ENCODE measurements around the gene CREB3L2. TPM values are rescaled to one million over a fixed set of nuclear protein-coding genes. Genes with fewer than 3 reads are reported as not detected.
A peak's percentile ranks its signal among the peaks of the same experiment; 100 is the strongest.

CREB3L2 gene
- total RNA-seq, 1 donor from 2014 or later: 65.9 TPM

GRCh38 chr7:137961200-137962177 lies 40.4 kb downstream of the CREB3L2 start:
- Mint-ChIP-seq H3K27me3 (no peaks in the 10 kb centered on the region), H3K36me3 (ENCODE audit: insufficient read depth) (peaks cover 20% of the 10 kb centered on the region), H3K9me3 (ENCODE audit: low read depth) (peaks cover 6% of the 10 kb centered on the region), H3K4me3 (ENCODE audit: low read depth) (no peak overlapping the region), H3K4me1 (ENCODE audit: low read depth) (peaks cover 34% of the 10 kb centered on the region), H3K27ac (peak overlapping the region; percentile 15)
- DNase-seq (ENCODE audit: low spot score, unreplicated experiment): no peak
- TF ChIP-seq CTCF (IDR thresholded peaks at IDR 0.05; ENCODE audit: unreplicated experiment): no peak

GRCh38 chr7:137960020-137960419 lies 41.9 kb downstream of the CREB3L2 start:
- no peak for TF ChIP-seq CTCF (IDR thresholded peaks at IDR 0.05; ENCODE audit: unreplicated experiment)
- H3K4me1 Mint-ChIP-seq (ENCODE audit: low read depth): peaks cover 39% of the 10 kb centered on the region
- no peak for DNase-seq (ENCODE audit: low spot score, unreplicated experiment)
- H3K4me3 Mint-ChIP-seq (ENCODE audit: low read depth): no peak overlapping the region
- H3K9me3 Mint-ChIP-seq (ENCODE audit: low read depth): peaks cover 6% of the 10 kb centered on the region
- no peaks in the 10 kb centered on the region for H3K27me3 Mint-ChIP-seq
- H3K27ac Mint-ChIP-seq: no peak overlapping the region
- peaks cover 20% of the 10 kb centered on the region for H3K36me3 Mint-ChIP-seq (ENCODE audit: insufficient read depth)

- H3K27ac Mint-ChIP-seq: peak overlapping the region; percentile 60
- H3K4me3 Mint-ChIP-seq (ENCODE audit: low read depth): no peak overlapping the region
- TF ChIP-seq CTCF (IDR thresholded peaks at IDR 0.05; ENCODE audit: unreplicated experiment): no peak
- H3K36me3 Mint-ChIP-seq (ENCODE audit: insufficient read depth): peaks cover 16% of the 10 kb centered on the region
- no peaks in the 10 kb centered on the region for H3K27me3 Mint-ChIP-seq
- DNase-seq (ENCODE audit: low spot score, unreplicated experiment): no peak
- no peaks in the 10 kb centered on the region for H3K9me3 Mint-ChIP-seq (ENCODE audit: low read depth)
- peaks cover 46% of the 10 kb centered on the region for H3K4me1 Mint-ChIP-seq (ENCODE audit: low read depth)
Observed at GRCh38 chr7:137958470-137959431, 43.1 kb downstream of the CREB3L2 start.

- Mint-ChIP-seq H3K27me3 (no peaks in the 10 kb centered on the region), H3K36me3 (ENCODE audit: insufficient read depth) (peaks cover 16% of the 10 kb centered on the region), H3K4me1 (ENCODE audit: low read depth) (peaks cover 47% of the 10 kb centered on the region), H3K4me3 (ENCODE audit: low read depth) (no peak overlapping the region), H3K27ac (no peak overlapping the region), H3K9me3 (ENCODE audit: low read depth) (no peaks in the 10 kb centered on the region)
- no peak for DNase-seq (ENCODE audit: low spot score, unreplicated experiment)
- TF ChIP-seq CTCF (IDR thresholded peaks at IDR 0.05; ENCODE audit: unreplicated experiment): no peak
Observed at GRCh38 chr7:137957887-137958286, 44.0 kb downstream of the CREB3L2 start.

- H3K27me3 Mint-ChIP-seq: no peaks in the 10 kb centered on the region
- no peaks in the 10 kb centered on the region for H3K9me3 Mint-ChIP-seq (ENCODE audit: low read depth)
- H3K27ac Mint-ChIP-seq: no peak overlapping the region
- no peak for TF ChIP-seq CTCF (IDR thresholded peaks at IDR 0.05; ENCODE audit: unreplicated experiment)
- DNase-seq (ENCODE audit: low spot score, unreplicated experiment): no peak
- H3K36me3 Mint-ChIP-seq (ENCODE audit: insufficient read depth): peaks cover 13% of the 10 kb centered on the region
- peaks cover 52% of the 10 kb centered on the region for H3K4me1 Mint-ChIP-seq (ENCODE audit: low read depth)
- no peak overlapping the region for H3K4me3 Mint-ChIP-seq (ENCODE audit: low read depth)
Observed at GRCh38 chr7:137956591-137956990, 45.3 kb downstream of the CREB3L2 start.
